Left lobe of liver (tissue), 2 donors: ENCODE results near the gene SH3RF3. TPM values are rescaled to one million over a fixed set of nuclear protein-coding genes. Genes with fewer than 3 reads are reported as not detected.
A peak's percentile ranks its signal among the peaks of the same experiment; 100 is the strongest.

ENCODE experiments used
- ATAC-seq: fragments of 200-7000 bp; cut with Tn5 transposase; one replicate; pipeline ENCODE4 v1.9.1; 2020; ENCODE audit warnings: mild to moderate bottlenecking, moderate library complexity
- DNase-seq: peaks from one replicate; pipeline ENCODE4 v3.0.0-alpha.2; 2020; ENCODE audit warnings: low spot score
- total RNA-seq: library from RNA; stranded (reverse); gene quantifications from one replicate; pipeline ENCODE4 v1.2.1, GENCODE V29; 2021
- donor health status: DM: no; HTN: no; CAD: no; lungs with moderate emphysema.
- donor health status: DM: no; HTN: yes; CAD: no.

The SH3RF3 gene
- total RNA-seq, 1 donor from 2014 or later = 1.1 TPM

DNA sequence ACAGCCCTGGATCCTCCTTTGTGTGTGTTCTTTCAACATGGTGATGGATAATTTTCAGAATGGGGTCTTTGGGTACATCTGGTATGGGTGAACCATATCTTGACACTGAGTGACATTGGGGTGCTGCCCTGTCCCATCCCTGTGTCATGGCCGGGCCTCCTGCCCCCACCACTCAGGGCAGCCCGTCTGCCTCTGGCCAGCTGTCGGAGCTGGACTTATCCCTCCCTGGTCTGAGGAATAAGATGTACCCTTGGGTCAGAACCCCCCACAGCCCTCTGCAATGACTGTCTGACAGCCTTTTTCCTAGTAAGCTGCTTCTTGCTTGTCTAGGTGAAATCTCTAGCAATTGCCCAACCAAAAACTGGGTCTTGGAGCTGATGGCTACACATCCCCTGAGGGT, 142.9 kb downstream of the SH3RF3 start:
- DNase-seq (no peak), ATAC-seq (no peak)

DNA sequence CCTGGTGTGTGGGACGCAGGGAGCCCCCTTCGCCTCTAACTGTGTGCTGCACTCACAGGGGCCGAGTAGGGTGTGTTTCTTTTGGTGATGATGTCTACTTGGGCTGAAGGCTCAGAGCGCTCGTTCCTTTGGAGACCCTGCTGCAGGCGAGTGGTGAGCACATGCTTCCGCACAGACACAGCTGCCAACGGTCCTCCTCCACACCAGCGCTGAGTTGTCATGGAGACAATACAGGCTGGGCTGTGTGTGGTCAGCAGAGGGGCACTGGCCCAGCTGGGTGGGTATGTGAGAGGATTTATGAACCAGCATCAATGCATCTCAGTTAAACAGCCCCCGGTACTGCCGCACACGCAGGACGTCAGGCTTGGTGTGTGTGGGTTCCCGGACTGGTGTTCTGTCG, 143.5 kb downstream of the SH3RF3 start:
- ATAC-seq (no peak), DNase-seq (no peak)

DNA sequence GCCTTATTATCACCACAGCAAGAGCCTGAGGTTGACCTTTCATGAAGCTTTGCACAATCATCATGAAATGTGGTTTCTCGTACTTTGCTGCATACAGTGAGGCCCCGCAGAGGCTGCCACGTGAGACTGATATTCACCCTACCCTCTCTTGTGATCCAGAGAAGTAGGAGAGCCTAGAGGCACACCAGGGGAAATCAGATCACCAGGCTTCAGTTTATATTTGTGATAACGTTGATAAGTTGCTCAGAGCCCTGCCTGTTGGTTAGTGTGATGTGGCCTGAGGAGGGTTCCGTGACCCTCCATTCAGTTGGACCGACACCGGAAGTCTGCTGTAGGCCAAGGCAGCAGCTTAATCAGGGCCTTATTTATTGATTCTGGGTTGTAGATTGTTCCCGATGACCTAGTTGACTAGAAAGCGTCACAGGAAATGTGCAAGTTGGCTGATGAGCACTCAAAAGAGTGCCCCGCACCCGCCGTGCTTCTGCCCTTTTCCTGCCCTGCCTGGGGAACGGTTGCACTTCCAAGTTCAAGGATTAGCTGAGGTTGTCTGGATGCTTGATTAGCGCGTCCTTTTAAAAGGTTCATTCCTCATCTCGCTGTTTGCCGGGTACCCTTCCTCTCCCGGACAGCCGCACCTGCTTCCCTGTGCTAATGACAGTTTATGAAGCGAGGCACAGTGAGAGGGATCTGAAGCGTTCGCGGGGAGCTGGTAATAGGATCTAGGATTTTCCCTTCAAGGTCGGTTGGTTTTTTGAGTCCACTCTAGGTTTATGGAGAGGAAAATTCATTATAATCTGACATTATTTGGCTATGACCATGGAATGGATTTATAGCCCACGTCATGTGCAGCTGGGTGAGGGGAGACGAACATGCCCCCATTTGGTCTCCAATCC, 146.4 kb downstream of the SH3RF3 start:
- peak; percentile 52 for ATAC-seq

DNA sequence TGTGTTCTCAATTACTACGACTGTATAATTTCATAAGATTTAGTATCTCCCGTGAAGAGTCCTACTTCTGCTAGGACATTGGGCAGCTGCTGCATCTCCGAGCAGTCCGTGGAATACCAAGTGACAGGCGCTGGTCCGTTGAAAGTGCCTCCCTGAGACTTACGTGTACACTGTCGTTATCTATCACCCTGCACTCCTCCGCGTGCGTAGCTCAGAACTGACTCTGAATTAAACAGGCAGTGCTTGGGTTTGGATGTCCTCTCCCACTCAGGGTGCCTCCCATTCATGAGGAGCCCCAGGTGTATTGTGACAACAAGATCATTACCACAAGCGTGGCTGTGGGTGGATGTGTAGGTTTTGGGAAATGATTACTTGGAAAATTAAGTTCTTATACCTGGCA, 148.4 kb downstream of the SH3RF3 start:
- DNase-seq (no peak), ATAC-seq (no peak)

More for the DNA sequence above, 146.4 kb downstream of the SH3RF3 start:
- no peak for DNase-seq

DNA sequence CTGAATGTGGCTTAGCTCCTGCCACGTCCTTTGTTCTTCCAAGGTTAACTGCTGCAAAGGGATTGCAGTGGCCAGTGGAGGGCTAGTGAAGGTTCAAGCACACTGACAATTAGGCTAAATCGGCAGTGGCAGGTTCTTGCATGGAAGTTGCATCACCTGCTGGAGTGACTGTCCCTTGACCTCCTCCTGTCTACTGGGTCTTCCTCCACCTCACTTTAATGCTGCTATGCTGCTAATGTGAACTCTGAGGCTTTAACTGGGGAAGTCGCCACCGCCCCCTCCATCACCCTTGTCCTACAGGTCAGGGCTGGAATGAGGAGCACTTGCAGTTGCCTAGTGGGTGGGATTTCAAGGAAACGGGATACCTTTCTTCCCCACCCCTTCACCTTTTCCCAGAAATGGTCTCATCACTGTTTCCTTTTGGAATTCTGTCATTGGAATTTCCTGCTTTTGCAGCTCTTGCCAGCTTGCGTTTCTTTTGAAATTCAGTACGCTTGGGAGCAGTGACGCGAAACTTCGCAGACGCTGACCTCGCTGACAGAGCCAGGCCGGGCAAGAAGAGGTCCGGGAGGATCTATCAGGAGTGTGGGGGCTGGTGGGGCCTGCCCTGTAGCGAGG, 150.3 kb downstream of the SH3RF3 start:
- no peak for ATAC-seq

DNA sequence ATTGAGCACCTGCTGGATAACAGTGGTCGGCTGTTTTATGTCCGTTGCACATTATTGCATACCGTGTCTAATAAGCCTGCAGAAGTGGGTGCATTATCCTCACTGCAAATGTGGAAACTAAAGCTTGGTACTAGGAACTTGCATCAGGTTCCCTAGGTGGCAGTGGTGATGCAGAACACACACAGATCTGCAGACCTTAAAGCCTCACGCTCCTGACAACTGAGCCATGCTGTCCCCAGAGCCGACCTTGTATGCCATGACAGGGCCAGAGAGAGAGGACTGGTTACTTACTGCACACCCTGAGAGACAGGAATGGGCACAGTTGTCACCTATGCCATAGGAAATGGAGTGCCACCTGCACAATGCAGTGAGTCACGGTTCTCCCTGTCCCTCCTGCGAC, 151.8 kb downstream of the SH3RF3 start:
- DNase-seq (no peak), ATAC-seq (peak; percentile 44)

More for the DNA sequence above, 150.3 kb downstream of the SH3RF3 start:
- no peak for DNase-seq

DNA sequence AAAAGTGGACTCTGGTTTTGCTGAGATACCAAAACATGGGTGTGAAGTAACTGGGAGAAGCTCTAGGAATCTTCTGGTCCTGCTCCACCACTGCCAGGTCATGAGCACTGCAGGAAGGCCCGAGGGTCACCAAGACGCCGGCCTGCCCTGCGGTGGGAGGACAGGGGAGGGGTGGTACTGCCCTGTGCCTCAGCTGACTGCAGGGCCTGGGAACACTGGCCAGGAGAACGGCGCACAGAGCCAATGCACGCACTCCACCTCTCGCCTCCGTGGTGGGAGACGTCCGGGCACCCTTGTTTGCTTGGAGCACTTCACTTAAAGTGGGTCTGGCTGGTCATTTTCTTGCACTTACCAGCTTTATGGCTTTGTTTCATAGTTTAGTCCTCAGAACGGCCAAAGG, 153.4 kb downstream of the SH3RF3 start:
- ATAC-seq = no peak
- DNase-seq = no peak

DNA sequence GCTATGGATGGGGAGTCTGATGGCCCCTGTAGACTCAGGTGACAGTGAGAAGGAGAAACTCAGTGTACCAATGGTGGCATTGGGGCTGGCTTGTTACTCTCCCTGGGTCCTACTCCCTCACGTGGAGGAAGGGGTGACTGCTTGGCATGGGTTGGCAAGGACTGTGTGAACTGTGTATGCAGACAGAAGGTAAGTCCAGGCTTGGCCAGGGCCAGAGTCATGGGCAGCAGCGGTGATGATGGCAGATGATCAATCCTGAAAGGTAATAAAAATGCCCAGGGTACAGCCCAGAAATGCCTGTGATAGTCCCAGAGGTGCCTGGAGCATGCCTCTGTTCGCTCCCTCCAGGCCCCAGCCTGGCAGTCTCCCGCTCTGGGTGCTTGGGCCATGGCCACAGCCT, 153.9 kb downstream of the SH3RF3 start:
- no peak for ATAC-seq
- no peak for DNase-seq

DNA sequence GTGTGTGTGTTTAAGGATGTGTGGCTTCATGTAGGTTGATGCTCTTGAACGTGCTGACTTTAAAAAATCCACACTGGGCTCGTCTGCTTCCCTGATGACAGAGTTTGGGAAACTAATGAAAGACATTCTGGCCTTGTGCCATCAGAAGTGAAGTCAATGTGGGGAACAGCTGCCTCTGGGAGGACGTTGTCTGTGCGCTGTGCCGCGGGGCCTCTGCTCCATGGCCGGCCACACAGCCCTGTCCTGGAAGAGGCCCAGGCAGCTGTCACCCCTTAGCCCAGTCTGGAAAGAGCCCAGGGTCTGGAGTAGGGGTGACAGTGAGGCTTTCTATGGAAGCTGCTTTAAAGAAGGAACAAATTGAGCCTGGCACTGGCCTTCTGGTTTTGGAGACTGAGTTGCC, 155.8 kb downstream of the SH3RF3 start:
- ATAC-seq = peak; percentile 36
- DNase-seq = no peak

DNA sequence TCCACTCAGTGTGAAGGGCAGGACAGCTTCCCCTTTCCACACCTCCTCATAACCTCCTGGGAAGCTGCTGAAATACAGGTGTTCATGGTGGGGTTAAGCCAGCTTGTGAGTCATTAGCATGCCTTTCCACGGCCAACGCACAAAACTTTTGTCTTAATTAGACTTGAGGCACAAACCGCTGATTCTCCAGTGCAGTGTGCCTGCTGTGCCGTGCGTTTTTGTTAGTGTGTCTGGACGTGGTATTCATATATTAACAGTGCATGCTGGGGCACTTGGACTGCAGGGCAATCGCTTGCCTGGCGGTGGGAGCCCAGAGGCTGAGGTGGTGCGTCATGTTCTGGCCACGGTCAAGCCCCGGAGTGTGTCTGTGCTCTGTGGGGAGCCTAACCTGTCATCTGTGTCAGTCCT, 156.2 kb downstream of the SH3RF3 start:
- ATAC-seq (no peak), DNase-seq (no peak)

DNA sequence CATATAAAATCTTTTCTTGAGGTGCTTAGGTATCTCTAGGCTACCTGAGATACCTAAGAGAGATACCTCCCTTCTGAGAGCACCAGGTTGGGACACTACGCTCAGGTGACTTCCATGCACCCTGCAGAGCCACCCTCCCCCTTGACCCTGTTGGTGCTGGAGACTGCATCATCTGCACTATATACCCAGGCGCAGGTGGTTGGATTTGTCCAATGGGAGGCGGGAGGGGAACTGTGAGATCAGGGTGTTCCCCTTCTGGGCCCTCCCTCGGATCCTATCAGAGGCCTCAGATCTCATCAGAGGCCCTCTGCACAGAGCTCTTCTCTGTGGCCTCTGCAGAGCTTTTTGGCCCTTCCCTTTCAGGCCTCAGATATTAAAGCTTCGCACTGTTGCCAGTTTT, 158.4 kb downstream of the SH3RF3 start:
- ATAC-seq = no peak
- DNase-seq = no peak

DNA sequence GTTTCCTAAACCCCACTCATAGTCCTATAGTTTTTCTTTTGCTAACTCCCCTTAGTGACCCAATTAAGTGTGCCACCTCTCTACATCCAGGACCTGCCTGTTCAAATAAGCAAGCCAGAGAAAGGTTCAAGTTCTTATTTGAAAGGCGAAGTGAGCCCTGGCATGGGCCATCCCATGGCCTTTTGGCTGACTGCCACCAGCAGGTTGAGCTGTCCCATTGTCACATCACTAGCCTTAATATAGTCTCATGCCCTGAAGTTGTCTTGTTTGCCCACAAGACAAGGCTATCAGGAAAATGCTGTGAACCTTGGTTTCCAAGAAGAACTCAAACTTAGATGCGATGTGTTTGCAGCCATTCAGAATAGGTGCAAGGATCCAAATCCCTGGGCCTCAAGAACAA, 158.8 kb downstream of the SH3RF3 start:
- ATAC-seq (no peak), DNase-seq (no peak)

DNA sequence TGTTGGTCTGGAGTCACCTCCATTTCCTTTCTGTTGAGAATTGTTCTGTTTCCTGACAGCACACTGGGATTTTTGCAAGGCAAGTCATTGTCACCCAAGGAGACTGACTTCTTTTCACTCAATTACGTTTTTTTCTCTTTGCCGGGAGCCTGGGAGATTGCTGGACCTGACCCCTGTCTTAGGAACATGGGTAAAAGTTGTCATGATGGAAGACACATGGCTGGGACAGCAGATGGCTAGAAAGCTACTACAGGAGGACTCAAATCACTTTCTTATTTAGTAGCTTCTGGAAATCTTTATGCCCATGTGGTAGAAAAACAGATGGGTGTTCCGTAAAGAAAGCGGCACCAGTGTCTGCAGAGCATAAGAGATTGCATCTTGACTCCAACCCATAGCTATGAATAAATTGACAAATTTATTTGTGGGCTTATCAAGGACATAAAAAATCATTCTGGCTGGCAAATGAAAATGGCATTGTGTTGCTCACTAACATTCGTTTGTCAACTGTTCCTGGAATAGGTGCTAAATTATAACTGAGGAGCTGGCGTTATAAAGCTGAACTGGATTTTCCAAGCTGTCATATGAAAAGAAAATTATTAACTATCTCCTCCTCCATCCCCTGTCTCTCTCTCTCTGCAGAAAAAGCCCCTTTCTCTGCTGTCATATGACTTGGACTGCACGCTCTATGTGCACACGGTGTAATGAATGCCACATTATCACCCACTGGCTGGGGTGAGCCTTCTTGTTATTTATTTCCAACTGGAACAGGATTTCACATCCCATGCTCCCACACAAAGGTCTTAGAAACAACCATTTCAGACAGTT, 159.8 kb downstream of the SH3RF3 start:
- ATAC-seq (no peak), DNase-seq (no peak)

DNA sequence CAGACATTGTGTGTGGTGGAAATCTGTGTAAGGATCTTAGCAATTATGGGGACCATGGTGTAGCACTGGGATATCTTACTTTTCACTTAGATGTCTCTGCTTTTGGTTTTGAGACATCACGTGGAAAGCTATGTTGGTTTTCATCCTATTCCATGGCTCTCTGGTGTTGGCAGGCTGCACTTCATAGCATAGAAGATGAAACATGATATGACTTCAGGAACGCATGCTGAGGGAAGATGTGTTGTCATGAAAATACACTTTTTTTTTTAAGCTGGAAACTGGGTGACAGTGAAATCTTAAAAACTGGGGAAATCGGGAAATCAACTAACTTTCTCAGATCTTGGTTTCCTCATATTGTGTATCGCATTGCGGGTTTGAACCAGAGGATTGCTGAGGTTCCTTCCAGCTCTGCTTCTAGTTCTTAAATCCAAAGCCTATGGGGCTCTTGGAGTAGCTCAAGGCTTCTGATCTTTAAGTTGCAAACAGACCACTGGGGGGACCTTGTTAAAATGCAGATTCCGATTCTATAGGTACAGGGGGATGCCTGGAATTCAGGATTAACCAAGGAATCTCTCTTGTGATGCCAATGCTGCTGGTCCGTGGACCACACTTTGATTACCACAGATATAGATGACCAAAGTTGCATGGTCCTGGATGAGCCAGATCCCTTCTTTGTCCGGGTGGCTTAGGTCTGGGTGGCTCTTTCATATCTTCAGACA, 160.7 kb downstream of the SH3RF3 start:
- ATAC-seq = no peak

DNA sequence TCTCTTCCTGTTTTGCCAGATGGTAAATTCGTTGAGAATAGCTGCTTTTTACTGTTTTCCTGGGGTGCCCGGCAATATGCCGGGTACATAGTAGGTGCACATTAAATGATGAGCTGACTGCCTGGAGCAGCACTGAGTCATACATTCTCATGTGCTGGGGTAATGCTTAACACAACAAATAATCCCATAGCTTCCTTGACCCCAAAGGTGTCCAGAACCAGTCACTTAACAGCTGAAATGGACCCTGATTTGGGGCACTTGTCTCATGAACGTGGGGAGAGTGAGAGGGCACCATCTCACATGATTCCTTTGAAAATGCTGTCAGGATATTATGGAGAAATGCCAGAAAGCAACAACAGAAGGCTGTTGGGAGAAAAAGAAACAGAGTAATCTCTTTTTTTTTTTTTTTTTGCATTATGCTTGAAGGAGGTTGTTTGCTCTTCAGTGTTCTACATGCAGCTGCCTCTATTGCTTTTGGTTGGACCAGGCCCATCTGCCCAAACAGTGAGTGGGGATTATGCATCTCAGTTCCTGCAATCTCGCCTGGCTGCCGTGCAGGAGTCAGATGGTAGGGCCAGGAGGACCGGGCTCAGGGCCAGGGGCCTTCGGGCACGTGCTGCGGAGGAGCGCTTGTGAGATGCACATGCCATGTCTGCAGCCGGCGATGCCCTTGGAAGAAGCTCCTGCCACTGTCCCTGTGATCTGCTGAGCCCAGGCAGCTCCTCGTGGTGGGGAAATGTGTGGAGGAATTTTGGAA, 162.1 kb downstream of the SH3RF3 start:
- ATAC-seq (no peak), DNase-seq (no peak)

More for the DNA sequence above, 160.7 kb downstream of the SH3RF3 start:
- no peak for DNase-seq

DNA sequence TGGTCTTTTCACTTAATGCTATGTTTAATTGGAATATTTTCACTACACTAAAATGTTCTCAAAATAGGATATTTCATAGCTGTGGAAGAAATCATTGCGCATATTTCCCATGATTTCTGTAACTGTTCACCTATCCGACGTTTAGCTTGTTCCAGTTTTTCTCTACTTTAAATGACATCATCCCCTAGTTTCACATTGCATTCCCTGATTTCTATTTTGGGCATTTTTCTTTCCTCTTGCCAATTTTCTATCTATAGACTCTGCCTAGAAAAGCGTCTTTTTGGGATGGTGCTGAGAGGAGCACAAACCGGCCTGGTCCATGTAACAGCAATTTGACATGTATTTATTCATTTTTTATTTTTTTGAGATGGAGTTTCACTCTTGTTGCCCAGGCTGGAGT, 163.4 kb downstream of the SH3RF3 start:
- DNase-seq (no peak), ATAC-seq (no peak)

DNA sequence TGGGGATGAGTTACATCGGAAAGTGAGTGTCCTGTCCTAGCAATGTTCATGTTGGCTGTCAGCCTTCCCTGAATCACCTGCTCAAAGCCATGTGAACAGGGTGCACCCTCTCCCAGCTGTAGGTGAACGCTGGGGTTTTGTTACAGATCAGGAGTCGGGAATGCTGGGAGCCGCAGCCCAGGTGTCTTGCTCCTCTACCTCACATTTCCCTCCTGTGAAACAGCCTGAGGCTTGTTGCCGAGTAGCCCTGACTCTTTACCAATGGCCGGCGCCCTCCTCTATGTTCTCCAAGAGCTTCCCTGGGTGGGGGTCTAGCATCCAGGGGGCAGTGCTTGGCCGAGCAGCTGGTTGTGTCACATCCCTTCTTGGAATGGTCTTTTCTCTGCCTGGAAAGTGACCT, 164.7 kb downstream of the SH3RF3 start:
- DNase-seq = no peak
- no peak for ATAC-seq

DNA sequence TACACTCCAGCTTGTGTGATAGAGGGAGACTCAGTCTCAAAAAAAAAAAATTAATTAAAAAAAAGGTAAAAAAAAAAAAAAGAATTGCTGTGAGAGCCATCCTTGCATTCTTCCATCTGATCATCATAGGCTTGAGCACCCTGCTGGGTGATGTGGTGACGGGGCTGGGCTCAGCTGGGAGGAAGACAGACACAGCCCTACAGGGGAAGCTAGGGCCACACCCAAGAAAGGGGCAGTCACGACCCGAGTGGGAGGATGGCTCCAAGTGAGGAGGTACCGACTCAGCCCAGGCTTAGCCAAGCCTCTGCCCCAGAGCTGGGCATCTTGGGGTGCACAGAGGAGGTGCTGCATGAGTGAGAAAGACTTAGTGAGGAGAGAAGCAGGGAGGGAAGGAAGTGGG, 165.5 kb downstream of the SH3RF3 start:
- no peak for ATAC-seq
- no peak for DNase-seq

DNA sequence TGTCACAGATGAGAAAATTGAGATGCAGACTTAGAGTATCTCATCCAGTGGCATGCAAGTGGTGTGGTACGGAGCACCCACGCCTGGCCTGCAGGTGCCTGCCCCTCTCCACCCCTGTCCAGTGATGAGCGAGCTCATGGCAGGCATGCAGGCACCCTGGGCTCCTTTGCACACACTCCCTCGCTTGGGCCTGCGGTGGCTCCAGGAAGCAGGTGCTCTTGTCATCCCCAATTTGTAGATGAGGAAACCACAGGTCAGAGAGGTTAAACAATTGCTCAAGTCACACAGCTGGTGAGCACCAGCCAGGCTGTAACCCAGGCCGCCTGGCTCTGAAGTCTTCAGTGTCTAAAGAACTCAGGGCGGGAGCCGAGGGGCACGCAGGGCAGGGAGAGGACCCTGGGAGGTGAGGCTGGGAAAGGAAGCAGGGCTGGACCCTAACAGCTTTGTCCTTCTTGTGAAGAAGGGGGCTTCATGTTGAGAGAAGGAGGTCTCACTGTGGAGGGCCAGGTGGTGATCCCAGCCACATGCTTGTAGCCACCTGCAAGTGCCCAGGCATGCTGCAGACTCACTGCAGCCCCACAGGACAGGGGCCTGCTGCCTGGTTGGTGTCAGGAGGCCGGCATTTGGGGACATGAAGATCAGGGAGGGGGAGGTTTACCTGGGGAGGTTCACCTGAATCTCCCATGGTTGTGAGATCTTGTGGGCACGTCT, 166.2 kb downstream of the SH3RF3 start:
- no peak for ATAC-seq
- DNase-seq = no peak

DNA sequence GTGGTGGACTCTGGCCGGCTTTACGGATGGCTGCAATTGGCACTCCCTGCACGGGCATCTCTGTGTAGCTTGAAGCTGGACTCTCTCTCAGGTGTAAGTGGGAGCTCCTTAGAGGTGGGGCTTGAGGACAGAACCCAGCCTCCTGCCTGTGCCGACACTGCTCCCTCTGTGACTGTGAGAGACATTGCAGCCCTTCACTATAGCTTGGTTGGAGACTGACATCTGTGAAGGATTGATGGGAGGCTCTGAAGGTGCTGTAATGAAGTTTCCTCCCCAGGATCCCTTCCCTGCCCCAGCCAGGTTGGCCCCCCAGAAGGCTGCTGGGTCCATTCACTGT, 166.7 kb downstream of the SH3RF3 start:
- DNase-seq (no peak), ATAC-seq (no peak)
